ENCODE measurements around the gene SNX24. TPM values are rescaled to one million over a fixed set of nuclear protein-coding genes. Genes with fewer than 3 reads are reported as not detected.

The SNX24 gene
- total RNA-seq, 4 donors from 2014 or later, result 12.5 to 16.4 (median 13.9) TPM

DNA sequence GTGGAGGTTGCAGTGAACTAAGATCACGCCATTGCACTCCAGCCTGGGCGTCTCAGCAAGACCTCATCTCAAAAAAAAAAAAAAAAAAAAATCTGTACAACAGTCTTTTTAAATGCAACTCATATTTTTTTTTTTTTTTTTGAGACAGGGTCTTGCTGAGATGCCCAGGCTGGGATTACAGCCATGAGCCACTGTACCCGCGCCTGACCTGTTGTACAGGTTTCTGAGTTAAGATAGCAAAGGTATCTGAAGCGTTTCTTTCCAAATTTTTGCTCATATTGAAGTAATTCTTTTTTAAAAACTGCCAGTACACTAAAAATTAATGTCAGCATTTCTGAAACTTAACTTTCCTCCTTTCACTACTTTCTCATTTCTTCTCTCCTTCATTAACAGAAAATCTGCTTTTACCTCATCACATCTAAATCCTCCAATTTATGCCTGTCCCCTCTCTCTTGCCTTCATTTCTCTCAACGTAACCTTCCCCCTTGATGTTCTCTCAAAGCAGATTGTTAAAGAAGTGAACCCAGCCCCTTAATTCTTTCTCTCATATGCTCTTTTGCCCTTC, 3.3 kb upstream of the SNX24 start:
- intact Hi-C loops (cut with DNase I), result no loop called here
- H3K27ac ChIP-seq (replicated peaks in 1 of 4), result no peak overlapping the region
- no peak for TF ChIP-seq POLR2AphosphoS5 (IDR thresholded peaks at IDR 0.05)
- TF ChIP-seq EP300 (IDR thresholded peaks at IDR 0.05), result no peak
- no peak for TF ChIP-seq POLR2A (IDR thresholded peaks at IDR 0.05; ENCODE audit: low read depth)
- TF ChIP-seq, protein P1, sequence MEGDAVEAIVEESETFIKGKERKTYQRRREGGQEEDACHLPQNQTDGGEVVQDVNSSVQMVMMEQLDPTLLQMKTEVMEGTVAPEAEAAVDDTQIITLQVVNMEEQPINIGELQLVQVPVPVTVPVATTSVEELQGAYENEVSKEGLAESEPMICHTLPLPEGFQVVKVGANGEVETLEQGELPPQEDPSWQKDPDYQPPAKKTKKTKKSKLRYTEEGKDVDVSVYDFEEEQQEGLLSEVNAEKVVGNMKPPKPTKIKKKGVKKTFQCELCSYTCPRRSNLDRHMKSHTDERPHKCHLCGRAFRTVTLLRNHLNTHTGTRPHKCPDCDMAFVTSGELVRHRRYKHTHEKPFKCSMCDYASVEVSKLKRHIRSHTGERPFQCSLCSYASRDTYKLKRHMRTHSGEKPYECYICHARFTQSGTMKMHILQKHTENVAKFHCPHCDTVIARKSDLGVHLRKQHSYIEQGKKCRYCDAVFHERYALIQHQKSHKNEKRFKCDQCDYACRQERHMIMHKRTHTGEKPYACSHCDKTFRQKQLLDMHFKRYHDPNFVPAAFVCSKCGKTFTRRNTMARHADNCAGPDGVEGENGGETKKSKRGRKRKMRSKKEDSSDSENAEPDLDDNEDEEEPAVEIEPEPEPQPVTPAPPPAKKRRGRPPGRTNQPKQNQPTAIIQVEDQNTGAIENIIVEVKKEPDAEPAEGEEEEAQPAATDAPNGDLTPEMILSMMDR (IDR thresholded peaks at IDR 0.05), result no peak
- no peak overlapping the region for H3K4me3 ChIP-seq
- H3K9me3 ChIP-seq, result no peaks in the 10 kb centered on the region
- DNase-seq (ENCODE audit: extremely low spot score), result no peak
- H3K36me3 ChIP-seq, result no peaks in the 10 kb centered on the region
- WGBS, result 97% methylated on average over 6 of the region's 6 CpGs
- no peaks in the 10 kb centered on the region for H3K27me3 ChIP-seq
- peaks cover 7 to 25% (median 19%) of the 10 kb centered on the region in 4 donors for H3K4me1 ChIP-seq

DNA sequence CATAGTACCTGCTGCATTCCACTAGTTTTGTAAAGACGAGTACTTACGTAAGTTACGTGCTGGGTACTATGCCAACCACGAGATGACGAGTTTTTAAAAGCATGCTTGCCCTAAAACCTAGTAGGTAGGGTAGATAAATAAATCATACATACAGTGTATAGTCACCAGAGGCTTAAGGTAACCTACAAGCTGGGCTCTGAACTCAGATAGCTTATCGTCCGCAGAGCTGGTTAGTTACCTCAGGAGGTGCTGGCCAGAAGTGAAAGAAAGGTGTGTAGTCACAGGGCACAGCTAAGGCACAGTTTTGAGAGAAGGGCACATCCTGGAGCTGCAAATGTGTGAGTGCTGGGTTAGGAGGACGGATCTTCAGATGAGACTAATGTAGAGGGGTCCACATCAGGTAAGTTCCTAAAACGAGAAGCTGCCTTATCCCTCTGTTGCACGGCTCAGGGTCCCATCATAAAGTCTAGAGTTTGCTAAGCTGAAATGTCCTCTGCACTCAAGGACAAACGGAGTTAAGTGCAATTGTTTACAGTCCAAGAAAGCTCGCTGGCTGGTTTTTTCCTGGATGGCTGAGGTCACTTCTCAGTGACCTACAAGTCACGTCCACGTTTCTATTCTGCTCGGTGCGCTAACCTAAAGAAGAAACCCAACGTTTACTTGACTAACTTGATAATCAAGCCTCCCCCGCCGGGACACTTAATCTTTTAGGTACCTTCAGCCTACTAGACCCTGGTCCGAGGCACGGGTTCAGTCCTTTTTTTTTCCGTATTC, 1.1 kb upstream of the SNX24 start:
- peaks cover 10 to 28% (median 23%) of the 10 kb centered on the region in 4 donors for H3K4me1 ChIP-seq
- no peaks in the 10 kb centered on the region for H3K27me3 ChIP-seq
- intact Hi-C loops (cut with DNase I), result loop anchor here (2.0 kb wide), 1 partner anchor 70 kb away; the partner anchor contains the start of gene SNX2
- H3K9me3 ChIP-seq, result no peaks in the 10 kb centered on the region
- H3K36me3 ChIP-seq, result no peaks in the 10 kb centered on the region
- peak overlapping the region; percentile 87 to 96 (median 92) for H3K27ac ChIP-seq (replicated peaks in 1 of 4)
- TF ChIP-seq, protein P1 (IDR thresholded peaks at IDR 0.05), result no peak
- TF ChIP-seq EP300 (IDR thresholded peaks at IDR 0.05) (no peak), POLR2AphosphoS5 (IDR thresholded peaks at IDR 0.05) (no peak), POLR2A (IDR thresholded peaks at IDR 0.05; ENCODE audit: low read depth) (no peak)
- WGBS, result 45% methylated on average over 22 of the region's 22 CpGs
- peak overlapping the region; percentile 86 to 97 (median 96) for H3K4me3 ChIP-seq
- no peak for DNase-seq (ENCODE audit: extremely low spot score)

DNA sequence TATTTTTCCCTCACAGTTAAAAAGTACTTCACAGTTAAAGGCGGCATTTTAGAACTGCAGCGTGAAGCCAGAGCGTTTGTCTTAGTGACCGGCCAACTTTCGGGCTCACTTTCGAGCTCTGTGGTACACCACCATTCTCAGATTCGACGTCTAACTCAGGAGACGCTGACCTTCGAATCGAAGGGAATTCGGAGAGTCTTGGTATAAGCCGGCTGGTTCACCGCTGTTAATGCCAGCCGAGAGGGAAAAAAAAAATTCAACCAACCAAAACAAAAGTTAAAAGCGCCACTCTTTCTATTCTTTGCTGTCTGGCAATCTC, 544 bp upstream of the SNX24 start:
- Histone ChIP-seq H3K27me3 (no peaks in the 10 kb centered on the region), H3K36me3 (no peaks in the 10 kb centered on the region), H3K4me3 (peak overlapping the region; percentile 86 to 97 (median 96)), H3K9me3 (no peaks in the 10 kb centered on the region), H3K27ac (replicated peaks in 1 of 4) (peak overlapping the region; percentile 87 to 96 (median 92)), H3K4me1 (peaks cover 10 to 28% (median 23%) of the 10 kb centered on the region in 4 donors)
- no peak for TF ChIP-seq EP300 (IDR thresholded peaks at IDR 0.05)
- TF ChIP-seq POLR2AphosphoS5 (IDR thresholded peaks at IDR 0.05), result no peak
- TF ChIP-seq POLR2A (IDR thresholded peaks at IDR 0.05; ENCODE audit: low read depth), result no peak
- TF ChIP-seq, protein P1 (IDR thresholded peaks at IDR 0.05), result no peak
- no peak for DNase-seq (ENCODE audit: extremely low spot score)
- WGBS, result 1% methylated on average over 16 of the region's 16 CpGs
- intact Hi-C loops (cut with DNase I), result loop anchor here (2.0 to 5.0 kb wide), 2 partner anchors 70 to 192 kb away; partner anchors contain the start of genes PPIC and SNX2

DNA sequence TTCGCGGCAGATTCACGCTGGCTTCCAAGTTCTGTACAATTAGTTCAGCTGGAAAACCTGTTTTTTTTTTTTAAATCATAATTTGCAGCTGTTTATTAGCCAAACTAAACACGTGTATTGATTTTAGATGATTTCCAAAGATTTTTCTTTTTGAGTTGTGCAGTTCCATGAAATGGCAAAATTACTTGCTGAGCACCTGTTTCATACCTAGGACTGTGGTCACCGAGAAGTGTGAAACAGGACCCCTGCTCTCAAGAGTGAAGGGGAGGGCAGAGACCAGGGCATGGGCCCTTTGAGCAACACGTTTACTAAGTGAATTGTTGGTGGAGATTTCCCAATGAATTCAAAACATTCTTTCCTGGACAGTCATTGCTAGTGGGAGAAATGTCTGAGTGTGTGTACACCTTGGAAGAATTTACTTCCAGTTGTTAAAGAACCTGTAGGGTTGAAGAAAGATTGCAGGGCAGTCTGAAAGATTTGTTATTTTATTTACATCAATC, 688 bp downstream of the SNX24 start:
- Histone ChIP-seq H3K4me3 (peak overlapping the region; percentile 86 to 97 (median 96)), H3K27ac (replicated peaks in 1 of 4) (peak overlapping the region; percentile 87 to 96 (median 92)), H3K9me3 (no peaks in the 10 kb centered on the region), H3K27me3 (no peaks in the 10 kb centered on the region), H3K36me3 (no peaks in the 10 kb centered on the region), H3K4me1 (peaks cover 10 to 28% (median 23%) of the 10 kb centered on the region in 4 donors)
- intact Hi-C loops (cut with DNase I), result loop anchor here (5.0 kb wide), 1 partner anchor 191 kb away; the partner anchor contains the start of gene PPIC
- 4% methylated on average over 6 of the region's 6 CpGs for WGBS
- TF ChIP-seq POLR2A (IDR thresholded peaks at IDR 0.05; ENCODE audit: low read depth) (no peak), EP300 (IDR thresholded peaks at IDR 0.05) (no peak), POLR2AphosphoS5 (IDR thresholded peaks at IDR 0.05) (no peak)
- TF ChIP-seq, protein P1 (IDR thresholded peaks at IDR 0.05), result no peak
- no peak for DNase-seq (ENCODE audit: extremely low spot score)

Measured in esophagus muscularis mucosa (tissue), 4 donors.